Mesenchymal stem cell (in vitro differentiated cells and primary cell): ENCODE results near the gene RBAK.
"Not testable (repeated sequence)": the region's sequence is repeated elsewhere in the genome, so short reads cannot be mapped to it uniquely, and the experiment has no call there.

Experiments used
- DNase-seq: peaks from one replicate; pipeline ENCODE4 v3.0.0-alpha.2; 2013
- H2AFZ ChIP-seq: one replicate; pipeline ENCODE4 v1.6.1; 2013; ENCODE audit warnings: low read depth, mild to moderate bottlenecking, control low read depth, inconsistent platforms, low read length, moderate library complexity
- H2AK5ac ChIP-seq: 2 replicates; pipeline ENCODE4 v1.6.1; 2013; ENCODE audit warnings: low read length, moderate library complexity, mild to moderate bottlenecking, inconsistent platforms; ENCODE audit not compliant: severe bottlenecking
- H2BK120ac ChIP-seq: one replicate; pipeline ENCODE4 v1.6.1; 2013; ENCODE audit warnings: low read depth, mild to moderate bottlenecking, inconsistent platforms, low read length, moderate library complexity
- H2BK12ac ChIP-seq, 2 experiments: one replicate each; pipeline ENCODE4 v1.6.1; 2013; ENCODE audit warnings: inconsistent platforms in 2 of 2, low read length in 2 of 2, mild to moderate bottlenecking in 2 of 2, moderate library complexity in 2 of 2, control low read depth in 1 of 2
- H2BK15ac ChIP-seq: one replicate; pipeline ENCODE4 v1.6.1; 2013; ENCODE audit warnings: mild to moderate bottlenecking, low read depth, inconsistent platforms; ENCODE audit not compliant: poor library complexity, severe bottlenecking
- H2BK5ac ChIP-seq: 2 replicates; pipeline ENCODE4 v1.6.1; 2013; ENCODE audit warnings: low read depth, mild to moderate bottlenecking, low read length, control low read depth, inconsistent platforms; ENCODE audit not compliant: poor library complexity, severe bottlenecking
- H3K14ac ChIP-seq, 2 experiments: one replicate each; pipeline ENCODE4 v1.6.1; 2013; ENCODE audit warnings: inconsistent platforms in 2 of 2, low read length in 2 of 2, control low read depth in 1 of 2, mild to moderate bottlenecking in 1 of 2, moderate library complexity in 1 of 2
- H3K18ac ChIP-seq, 2 experiments: one replicate each; pipeline ENCODE4 v1.6.1; 2013; ENCODE audit warnings: inconsistent platforms in 2 of 2, low read length in 2 of 2, control low read depth in 1 of 2, low read depth in 1 of 2, mild to moderate bottlenecking in 1 of 2
- H3K23ac ChIP-seq, 2 experiments: one replicate each; pipeline ENCODE4 v1.6.1; 2013; ENCODE audit warnings: inconsistent platforms in 2 of 2, low read length in 2 of 2, mild to moderate bottlenecking in 2 of 2, moderate library complexity in 2 of 2, control low read depth in 1 of 2
- H3K27ac ChIP-seq: 2 replicates; pipeline ENCODE4 v1.5.1; 2013; ENCODE audit warnings: mild to moderate bottlenecking, moderate library complexity, low read length, control low read depth, inconsistent platforms; ENCODE audit not compliant: poor library complexity, severe bottlenecking
- H3K27me3 ChIP-seq, 2 experiments: 2 replicates each; pipeline versions ENCODE4 v1.6.1 to v1.7.0; 2013; ENCODE audit warnings: low read length in 2 of 2, mild to moderate bottlenecking in 2 of 2, moderate library complexity in 2 of 2, control low read depth in 1 of 2, inconsistent platforms in 1 of 2; ENCODE audit not compliant: control insufficient read depth in 1 of 2, insufficient read depth in 1 of 2
- H3K36me3 ChIP-seq, 2 experiments: 2 replicates each; pipeline versions ENCODE4 v1.6.1 to v1.7.0; 2013; ENCODE audit warnings: low read length in 2 of 2, control low read depth in 1 of 2, inconsistent platforms in 1 of 2, low read depth in 1 of 2, mild to moderate bottlenecking in 1 of 2; ENCODE audit not compliant: insufficient read depth in 2 of 2, control insufficient read depth in 1 of 2
- H3K4ac ChIP-seq, 2 experiments: one replicate each; pipeline ENCODE4 v1.6.1; 2013; ENCODE audit warnings: inconsistent platforms in 2 of 2, low read length in 2 of 2, mild to moderate bottlenecking in 2 of 2, moderate library complexity in 2 of 2, control low read depth in 1 of 2, low read depth in 1 of 2
- H3K4me1 ChIP-seq: 2 replicates; pipeline ENCODE4 v1.6.1; 2013; ENCODE audit warnings: low read depth, low read length, control low read depth; ENCODE audit not compliant: control insufficient read depth, insufficient read depth
- H3K4me2 ChIP-seq: 2 replicates; pipeline ENCODE4 v1.6.1; 2013; ENCODE audit warnings: low read length, mild to moderate bottlenecking, inconsistent platforms; ENCODE audit not compliant: poor library complexity, severe bottlenecking
- H3K4me3 ChIP-seq, 2 experiments: 2 replicates each; pipeline versions ENCODE4 v1.5.1 to v1.7.0; 2013; ENCODE audit warnings: low read length in 2 of 2, mild to moderate bottlenecking in 2 of 2, control low read depth in 1 of 2, low read depth in 1 of 2; ENCODE audit not compliant: insufficient read depth in 1 of 2
- H3K79me1 ChIP-seq: replicated peaks from 2 replicates; pipeline ENCODE4 v1.6.1; 2013; ENCODE audit warnings: mild to moderate bottlenecking, control low read depth, low read length, inconsistent platforms; ENCODE audit not compliant: poor library complexity, severe bottlenecking
- H3K9ac ChIP-seq: 2 replicates; pipeline ENCODE4 v1.7.0; 2013; ENCODE audit warnings: mild to moderate bottlenecking, low read length, moderate library complexity
- H3K9me3 ChIP-seq: 2 replicates; pipeline ENCODE4 v1.7.0; 2013; ENCODE audit warnings: mild to moderate bottlenecking, low read length; ENCODE audit not compliant: control insufficient read depth
- H4K8ac ChIP-seq: one replicate; pipeline ENCODE4 v1.6.1; 2013; ENCODE audit warnings: inconsistent platforms, mild to moderate bottlenecking, low read length, moderate library complexity
- H4K91ac ChIP-seq: one replicate; pipeline ENCODE4 v1.6.1; 2013; ENCODE audit warnings: mild to moderate bottlenecking, low read length, inconsistent platforms
- WGBS: methylation state at CpG from one replicate; pipeline ENCODE4 v1.1.7; 2013; ENCODE audit warnings: mixed read lengths; 5-methylcytosine and 5-hydroxymethylcytosine counted together

RBAK gene

GRCh38 chr7:5020976-5021550, 24.6 kb upstream of the RBAK start:
- H3K4me3 ChIP-seq, H3K4ac ChIP-seq, H3K27me3 ChIP-seq, H3K18ac ChIP-seq, H2BK120ac ChIP-seq, H3K27ac ChIP-seq, H4K8ac ChIP-seq, H3K79me1 ChIP-seq, H2BK5ac ChIP-seq, H3K9ac ChIP-seq, H3K14ac ChIP-seq, H3K23ac ChIP-seq, H4K91ac ChIP-seq, H3K4me1 ChIP-seq, H2AK5ac ChIP-seq, H2BK12ac ChIP-seq, H3K4me2 ChIP-seq, H2BK15ac ChIP-seq, H3K36me3 ChIP-seq, H3K9me3 ChIP-seq, DNase-seq, H2AFZ ChIP-seq: not testable (repeated sequence)
- 100% methylated on average over 5 of the region's 14 CpGs for WGBS

DNA sequence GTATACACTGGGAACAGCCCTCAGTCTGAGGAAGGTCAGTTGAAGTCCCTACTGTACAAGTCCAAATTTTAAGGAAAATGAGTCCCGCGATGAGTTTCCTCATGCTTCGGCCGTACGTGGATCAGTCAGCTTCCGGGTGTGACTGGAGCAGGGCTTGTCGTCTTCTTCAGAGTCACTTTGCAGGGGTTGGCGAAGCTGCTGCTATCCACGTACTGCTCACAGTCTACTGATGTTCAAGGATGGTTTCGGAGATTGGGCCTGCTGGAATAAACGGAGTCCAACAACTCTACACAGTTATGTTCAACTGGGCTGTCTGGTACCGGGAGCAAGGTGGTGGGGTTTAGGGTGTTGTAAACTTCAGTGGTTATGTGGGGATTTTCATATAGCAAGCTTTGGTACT, 22.0 kb upstream of the RBAK start:
- H4K8ac ChIP-seq, H2BK15ac ChIP-seq, H3K9me3 ChIP-seq, H3K23ac ChIP-seq, H3K4ac ChIP-seq, H3K18ac ChIP-seq, H3K4me2 ChIP-seq, H2BK12ac ChIP-seq, H2BK5ac ChIP-seq, H2AFZ ChIP-seq, H3K14ac ChIP-seq, H2AK5ac ChIP-seq, H3K27ac ChIP-seq, H3K4me3 ChIP-seq, H3K27me3 ChIP-seq, H3K36me3 ChIP-seq, H4K91ac ChIP-seq, H2BK120ac ChIP-seq, H3K79me1 ChIP-seq, DNase-seq, H3K4me1 ChIP-seq, H3K9ac ChIP-seq: not testable (repeated sequence)
- WGBS = over 99% methylated on average over 12 of the region's 12 CpGs

DNA sequence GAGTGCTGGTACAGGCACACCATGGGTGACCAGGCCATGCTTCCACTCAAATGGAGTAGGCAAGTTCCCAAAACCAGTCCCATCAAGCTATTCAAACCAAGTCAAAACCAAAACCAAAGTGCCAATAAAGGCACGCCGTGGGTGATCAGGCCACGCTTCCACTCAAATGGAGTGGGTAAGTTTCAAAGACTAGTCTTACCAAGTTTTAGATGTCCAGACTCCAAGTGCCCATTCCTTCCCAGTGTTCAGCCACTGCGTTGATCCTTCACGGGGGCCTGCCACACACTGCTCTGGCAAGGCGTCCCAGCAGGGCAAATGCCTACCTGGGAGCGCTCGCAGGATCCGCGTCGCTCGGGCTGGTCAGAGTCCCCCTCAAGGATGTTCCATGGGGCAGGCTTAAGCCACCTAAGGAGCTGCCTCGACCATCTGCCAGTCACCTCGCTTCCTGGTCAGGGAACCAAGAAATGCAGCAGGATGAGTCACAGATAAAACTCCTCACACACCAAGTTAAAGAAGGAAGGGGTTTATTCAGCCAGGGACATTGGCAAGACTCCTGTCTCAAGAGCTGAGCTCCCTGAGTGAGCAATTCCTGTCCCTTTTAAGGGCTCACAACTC, 17.8 kb upstream of the RBAK start:
- H3K79me1 ChIP-seq, H3K9me3 ChIP-seq, H3K18ac ChIP-seq, H3K9ac ChIP-seq, H3K27me3 ChIP-seq, H2AK5ac ChIP-seq, H4K8ac ChIP-seq, H4K91ac ChIP-seq, H3K4me2 ChIP-seq, H3K27ac ChIP-seq, H3K4me1 ChIP-seq, H2BK15ac ChIP-seq, H3K4ac ChIP-seq, H3K36me3 ChIP-seq, H2BK120ac ChIP-seq, H3K4me3 ChIP-seq, H2BK12ac ChIP-seq, H2BK5ac ChIP-seq, H2AFZ ChIP-seq: not testable (repeated sequence)
- peak overlapping the region in 1 of 2 experiments; percentile 65 for H3K14ac ChIP-seq
- 93% methylated on average over 13 of the region's 14 CpGs for WGBS
- DNase-seq = peak; percentile 14
- H3K23ac ChIP-seq = peak overlapping the region in 1 of 2 experiments; percentile 72

DNA sequence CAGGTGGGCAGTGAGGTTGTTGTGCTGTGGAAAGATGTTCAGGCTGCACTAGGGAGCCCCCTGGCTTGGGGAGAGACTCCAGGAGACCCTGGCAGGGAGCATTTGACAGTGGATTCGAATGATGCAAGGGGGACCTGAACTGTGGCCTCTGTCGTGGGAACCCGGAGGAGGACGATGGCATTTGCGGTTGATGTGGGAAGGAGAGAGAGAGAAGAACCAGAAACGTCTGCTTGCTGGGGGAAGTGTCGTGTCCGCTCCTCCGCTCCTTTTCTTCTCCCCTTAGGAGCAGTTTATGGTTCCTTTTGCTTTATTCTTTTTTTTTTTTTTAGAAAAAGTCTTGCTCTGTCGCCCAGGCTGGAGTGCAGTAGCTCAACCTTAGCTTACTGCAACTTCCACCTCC, 12.5 kb upstream of the RBAK start:
- H3K18ac ChIP-seq, H2BK12ac ChIP-seq, H3K4ac ChIP-seq, H3K14ac ChIP-seq, H2BK120ac ChIP-seq, H3K27ac ChIP-seq, H3K4me1 ChIP-seq, H2AK5ac ChIP-seq, H4K8ac ChIP-seq, H3K9ac ChIP-seq, H3K36me3 ChIP-seq, H3K23ac ChIP-seq, H3K4me3 ChIP-seq, H2BK5ac ChIP-seq, H3K9me3 ChIP-seq, H2AFZ ChIP-seq, H2BK15ac ChIP-seq, H3K4me2 ChIP-seq, H4K91ac ChIP-seq, H3K79me1 ChIP-seq, DNase-seq, H3K27me3 ChIP-seq: not testable (repeated sequence)
- 94% methylated on average over 6 of the region's 10 CpGs for WGBS
